Sigmoid colon (tissue), 7 donors: Measurements from ENCODE around the gene TMEM164. TPM values are rescaled to one million over a fixed set of nuclear protein-coding genes. Genes with fewer than 3 reads are reported as not detected.

ENCODE experiments used
- DNase-seq: peaks from one replicate; pipeline ENCODE4 v3.0.0-alpha.2; 2019
- H3K27ac ChIP-seq, 4 donors: fragments of 200-600 bp; sonication (generic); one replicate each; pipeline ENCODE4 v1.5.1; 2016 to 2019; ENCODE audit warnings: mild to moderate bottlenecking in 1 of 4
- H3K27me3 ChIP-seq, 3 donors: fragments of 200-600 bp; sonication (generic); one replicate each; pipeline ENCODE4 v1.5.1; 2019; ENCODE audit warnings: mild to moderate bottlenecking in 1 of 3
- H3K36me3 ChIP-seq, 4 donors: fragments of 200-600 bp; sonication (generic); one replicate each; pipeline ENCODE4 v1.5.1; 2016 to 2019
- H3K4me1 ChIP-seq, 4 donors: fragments of 200-600 bp; sonication (generic); one replicate each; pipeline ENCODE4 v1.5.1; 2017 to 2019
- H3K4me3 ChIP-seq, 4 donors: fragments of 200-600 bp; sonication (generic); one replicate each; pipeline ENCODE4 v1.5.1; 2017 to 2019; ENCODE audit warnings: mild to moderate bottlenecking in 2 of 4, moderate library complexity in 1 of 4
- H3K9me3 ChIP-seq, 4 donors: fragments of 200-600 bp in 3 of 4; sonication (generic) in 3 of 4; one replicate each; pipeline versions ENCODE4 v1.5.1 to v1.6.1; 2013 to 2019
- EP300 ChIP-seq, 4 donors: sonication (generic); formaldehyde crosslinking; IDR thresholded peaks; one replicate each; pipeline ENCODE4 v1.6.1; 2017; ENCODE audit warnings: antibody characterized with exemption in 4 of 4
- POLR2A ChIP-seq, 2 donors: fragments of 450-650 bp; IDR thresholded peaks; one replicate each; pipeline ENCODE4 v1.6.1; 2016; ENCODE audit warnings: antibody characterized with exemption in 2 of 2, mild to moderate bottlenecking in 2 of 2, moderate library complexity in 2 of 2
- POLR2AphosphoS5 ChIP-seq, 4 donors: sonication (generic); formaldehyde crosslinking; IDR thresholded peaks; one replicate each; pipeline ENCODE4 v1.6.1; 2017; ENCODE audit warnings: antibody characterized with exemption in 4 of 4
- WGBS, 2 donors: extraction: QIAGEN DNeasy Blood & Tissue Kit; methylation state at CpG; one replicate each; pipeline ENCODE4 v1.1.7; 2013; 5-methylcytosine and 5-hydroxymethylcytosine counted together
- intact Hi-C: fragments of 100-400 bp; cut with DNase I; formaldehyde crosslinking; loops from one replicate; pipeline ENCODE4 v1.15.1; 2023
- polyA plus RNA-seq, 3 donors: library from polyadenylated mRNA; stranded (reverse); fragments of 200-250 nt; gene quantifications; one replicate each; pipeline ENCODE4 v1.2.3, GENCODE V29; 2013
- total RNA-seq, 4 donors: library from RNA; depleted of rRNA; stranded (reverse); fragments of >200 nt; gene quantifications; one replicate each; pipeline ENCODE4 v1.1.0, GENCODE V29; 2016
- TF ChIP-seq, protein P1 (sequence below), 4 experiments: fragments of 450-650 bp in 3 of 4; fragments of 200-600 bp in 1 of 4; IDR thresholded peaks; one replicate each; pipeline ENCODE4 v1.5.1; 2016 to 2019; ENCODE audit warnings: antibody characterized with exemption in 4 of 4, mild to moderate bottlenecking in 3 of 4, moderate library complexity in 2 of 4
- donor health status: healthy with polysubstance abuse.
- donor health status: Bipolar disorder and iron deficiency.
- donor health status: healthy.

Gene TMEM164
- total and polyA plus RNA-seq, 7 donors = 6.4 to 43.2 (median 12.7) TPM

DNA sequence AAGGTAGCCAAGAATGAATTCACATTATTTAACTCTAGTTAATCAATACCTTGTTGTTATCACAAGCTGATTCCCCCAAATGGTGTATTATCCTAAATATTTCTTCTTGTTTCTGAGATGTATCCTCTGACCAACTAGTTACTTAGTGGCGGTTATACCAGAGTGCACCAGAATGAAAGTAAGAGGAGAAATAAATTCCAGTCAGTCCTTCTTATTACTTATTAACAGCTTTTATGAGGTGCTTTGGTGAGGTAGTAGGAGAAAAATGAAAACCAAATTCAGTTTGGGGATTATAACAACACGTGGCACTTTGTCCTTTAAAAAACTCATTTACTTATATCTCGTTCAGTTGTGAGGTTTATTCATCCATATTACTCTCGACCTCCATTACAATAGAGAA is 213.1 kb downstream of the TMEM164 start:
- Histone ChIP-seq H3K4me1 (no peaks in the 10 kb centered on the region), H3K27ac (no peak overlapping the region), H3K36me3 (no peaks in the 10 kb centered on the region), H3K27me3 (no peaks in the 10 kb centered on the region), H3K4me3 (no peak overlapping the region), H3K9me3 (no peaks in the 10 kb centered on the region)
- no peak for DNase-seq
- intact Hi-C loops = no loop called here
- TF ChIP-seq EP300 (IDR thresholded peaks at IDR 0.05) = no peak
- TF ChIP-seq, protein P1, sequence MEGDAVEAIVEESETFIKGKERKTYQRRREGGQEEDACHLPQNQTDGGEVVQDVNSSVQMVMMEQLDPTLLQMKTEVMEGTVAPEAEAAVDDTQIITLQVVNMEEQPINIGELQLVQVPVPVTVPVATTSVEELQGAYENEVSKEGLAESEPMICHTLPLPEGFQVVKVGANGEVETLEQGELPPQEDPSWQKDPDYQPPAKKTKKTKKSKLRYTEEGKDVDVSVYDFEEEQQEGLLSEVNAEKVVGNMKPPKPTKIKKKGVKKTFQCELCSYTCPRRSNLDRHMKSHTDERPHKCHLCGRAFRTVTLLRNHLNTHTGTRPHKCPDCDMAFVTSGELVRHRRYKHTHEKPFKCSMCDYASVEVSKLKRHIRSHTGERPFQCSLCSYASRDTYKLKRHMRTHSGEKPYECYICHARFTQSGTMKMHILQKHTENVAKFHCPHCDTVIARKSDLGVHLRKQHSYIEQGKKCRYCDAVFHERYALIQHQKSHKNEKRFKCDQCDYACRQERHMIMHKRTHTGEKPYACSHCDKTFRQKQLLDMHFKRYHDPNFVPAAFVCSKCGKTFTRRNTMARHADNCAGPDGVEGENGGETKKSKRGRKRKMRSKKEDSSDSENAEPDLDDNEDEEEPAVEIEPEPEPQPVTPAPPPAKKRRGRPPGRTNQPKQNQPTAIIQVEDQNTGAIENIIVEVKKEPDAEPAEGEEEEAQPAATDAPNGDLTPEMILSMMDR (IDR thresholded peaks at IDR 0.05) = no peak
- no peak for TF ChIP-seq POLR2AphosphoS5 (IDR thresholded peaks at IDR 0.05)
- no peak for TF ChIP-seq POLR2A (IDR thresholded peaks at IDR 0.05)
- WGBS, 2 donors = 56 to 85% methylated on average over 4 of the region's 4 CpGs

DNA sequence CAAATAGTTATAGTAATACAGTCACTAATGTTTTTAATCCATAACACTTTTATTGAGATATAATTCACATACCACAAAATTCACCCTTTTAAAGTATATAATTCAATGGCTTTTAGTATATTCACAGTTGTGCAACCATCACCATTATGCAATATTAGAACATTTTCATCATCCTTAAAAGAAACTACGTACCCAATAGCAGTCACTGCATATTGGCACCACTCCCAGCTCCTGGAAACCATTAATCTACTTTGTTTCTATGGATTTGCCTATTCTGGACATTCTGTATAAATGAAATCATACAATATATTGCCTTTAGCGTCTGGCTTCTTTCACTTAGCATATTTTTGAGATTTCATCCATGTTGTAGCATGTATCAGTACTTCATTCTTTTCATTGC is 215.7 kb downstream of the TMEM164 start:
- Histone ChIP-seq H3K4me3 (no peak overlapping the region), H3K36me3 (no peaks in the 10 kb centered on the region), H3K4me1 (no peaks in the 10 kb centered on the region), H3K27ac (no peak overlapping the region), H3K9me3 (no peaks in the 10 kb centered on the region), H3K27me3 (no peaks in the 10 kb centered on the region)
- 88 to 93% methylated on average over 2 of the region's 2 CpGs for WGBS, 2 donors
- intact Hi-C loops = no loop called here
- TF ChIP-seq POLR2AphosphoS5 (IDR thresholded peaks at IDR 0.05) = no peak
- no peak for TF ChIP-seq EP300 (IDR thresholded peaks at IDR 0.05)
- TF ChIP-seq, protein P1 (IDR thresholded peaks at IDR 0.05) = no peak
- TF ChIP-seq POLR2A (IDR thresholded peaks at IDR 0.05) = no peak
- DNase-seq = no peak

DNA sequence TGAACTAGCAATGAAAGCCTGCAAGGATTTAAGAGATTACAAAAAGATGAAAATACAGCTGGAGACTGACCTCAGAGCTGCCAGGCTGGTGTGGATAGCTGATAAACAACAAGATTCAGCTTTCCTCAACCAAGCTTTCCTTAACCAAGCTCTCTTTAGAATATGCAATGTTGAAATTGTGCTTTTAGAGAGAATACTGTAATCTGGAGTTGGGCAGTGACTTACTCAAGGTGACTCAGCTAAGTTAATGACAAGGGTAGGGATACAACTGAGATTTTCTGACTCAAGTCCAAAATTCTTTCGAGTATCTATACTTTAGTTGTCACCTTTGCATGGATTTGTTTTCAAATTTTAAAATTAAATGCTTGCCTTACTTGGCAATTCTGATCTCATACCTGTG is 217.0 kb downstream of the TMEM164 start:
- 45 to 83% methylated on average over 1 of the region's 1 CpG for WGBS, 2 donors

DNA sequence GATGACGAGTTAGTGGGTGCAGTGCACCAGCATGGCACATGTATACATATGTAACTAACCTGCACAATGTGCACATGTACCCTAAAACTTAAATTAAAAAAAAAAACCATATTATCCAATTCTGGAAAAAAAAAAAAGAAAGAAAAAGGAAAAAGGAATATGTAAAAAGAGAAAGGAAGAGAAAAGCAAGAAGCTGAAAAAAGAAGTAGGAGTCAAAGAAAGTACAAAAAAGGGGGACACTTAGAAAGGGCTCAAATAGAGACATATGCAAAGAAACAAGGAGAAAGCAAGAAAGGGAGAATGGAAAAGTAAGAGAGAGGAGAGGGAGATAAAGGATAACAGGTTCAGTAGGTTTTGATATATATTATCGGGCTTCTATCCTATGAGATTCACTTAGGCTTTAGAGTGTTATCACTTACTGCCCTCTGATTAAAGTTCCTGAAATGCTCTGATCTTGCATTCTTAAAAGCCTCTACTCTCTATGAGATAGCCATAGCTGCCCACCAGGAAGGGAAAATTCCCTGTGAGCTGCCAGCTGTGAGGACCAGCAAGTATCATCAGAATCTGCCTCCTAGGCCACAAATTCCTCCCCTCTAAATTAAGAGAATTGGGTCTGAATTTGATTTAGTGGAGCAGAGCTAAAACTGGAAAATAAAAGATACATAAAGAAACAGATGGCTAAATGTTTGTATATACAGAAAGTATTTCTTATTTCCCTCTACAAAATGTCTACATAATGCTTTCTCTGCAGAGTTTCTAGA is 219.8 kb downstream of the TMEM164 start:
- no peak for DNase-seq

More for the DNA sequence above, 217.0 kb downstream of the TMEM164 start:
- no peak overlapping the region for H3K4me3 ChIP-seq
- DNase-seq = no peak
- no peaks in the 10 kb centered on the region for H3K4me1 ChIP-seq
- H3K9me3 ChIP-seq = no peaks in the 10 kb centered on the region
- H3K36me3 ChIP-seq = no peaks in the 10 kb centered on the region
- TF ChIP-seq, protein P1 (IDR thresholded peaks at IDR 0.05) = no peak
- H3K27me3 ChIP-seq = no peaks in the 10 kb centered on the region
- H3K27ac ChIP-seq = no peak overlapping the region
- intact Hi-C loops = no loop called here

More for the DNA sequence above, 219.8 kb downstream of the TMEM164 start:
- Histone ChIP-seq H3K4me1 (no peaks in the 10 kb centered on the region), H3K36me3 (no peaks in the 10 kb centered on the region), H3K27ac (no peak overlapping the region), H3K9me3 (no peaks in the 10 kb centered on the region), H3K4me3 (no peak overlapping the region), H3K27me3 (no peaks in the 10 kb centered on the region)
- 100% methylated on average over 1 of the region's 2 CpGs for WGBS, 2 donors
- intact Hi-C loops = no loop called here
- TF ChIP-seq, protein P1 (IDR thresholded peaks at IDR 0.05) = no peak
- no peak for TF ChIP-seq POLR2AphosphoS5 (IDR thresholded peaks at IDR 0.05)
- TF ChIP-seq EP300 (IDR thresholded peaks at IDR 0.05) = no peak
- TF ChIP-seq POLR2A (IDR thresholded peaks at IDR 0.05) = no peak
